Duodenal mucosa (tissue), 2 donors: ENCODE data around the gene ZBTB16.

Source experiments
- H3K27ac ChIP-seq: one replicate; pipeline ENCODE4 v1.7.0; 2013; ENCODE audit warnings: low read depth, low read length
- H3K27me3 ChIP-seq, 2 donors: one replicate each; pipeline ENCODE4 v1.7.0; 2013; ENCODE audit warnings: low read length in 2 of 2, control low read depth in 1 of 2; ENCODE audit not compliant: insufficient read depth in 2 of 2, control insufficient read depth in 1 of 2
- H3K36me3 ChIP-seq, 2 donors: one replicate each; pipeline ENCODE4 v1.7.0; 2013; ENCODE audit warnings: low read length in 2 of 2, control low read depth in 1 of 2; ENCODE audit not compliant: insufficient read depth in 2 of 2, control insufficient read depth in 1 of 2
- H3K4me1 ChIP-seq, 2 donors: one replicate each; pipeline ENCODE4 v1.7.0; 2013; ENCODE audit warnings: low read length in 2 of 2, control low read depth in 1 of 2; ENCODE audit not compliant: insufficient read depth in 2 of 2, control insufficient read depth in 1 of 2
- H3K4me3 ChIP-seq, 2 donors: one replicate each; pipeline ENCODE4 v1.7.0; 2013; ENCODE audit warnings: low read length in 2 of 2, low read depth in 1 of 2
- H3K9ac ChIP-seq, 2 donors: one replicate each; pipeline ENCODE4 v1.7.0; 2013; ENCODE audit warnings: low read length in 2 of 2, low read depth in 1 of 2
- H3K9me3 ChIP-seq, 2 donors: one replicate each; pipeline ENCODE4 v1.7.0; 2013; ENCODE audit warnings: low read length in 2 of 2, control low read depth in 1 of 2; ENCODE audit not compliant: control insufficient read depth in 1 of 2

The ZBTB16 gene, protein sequence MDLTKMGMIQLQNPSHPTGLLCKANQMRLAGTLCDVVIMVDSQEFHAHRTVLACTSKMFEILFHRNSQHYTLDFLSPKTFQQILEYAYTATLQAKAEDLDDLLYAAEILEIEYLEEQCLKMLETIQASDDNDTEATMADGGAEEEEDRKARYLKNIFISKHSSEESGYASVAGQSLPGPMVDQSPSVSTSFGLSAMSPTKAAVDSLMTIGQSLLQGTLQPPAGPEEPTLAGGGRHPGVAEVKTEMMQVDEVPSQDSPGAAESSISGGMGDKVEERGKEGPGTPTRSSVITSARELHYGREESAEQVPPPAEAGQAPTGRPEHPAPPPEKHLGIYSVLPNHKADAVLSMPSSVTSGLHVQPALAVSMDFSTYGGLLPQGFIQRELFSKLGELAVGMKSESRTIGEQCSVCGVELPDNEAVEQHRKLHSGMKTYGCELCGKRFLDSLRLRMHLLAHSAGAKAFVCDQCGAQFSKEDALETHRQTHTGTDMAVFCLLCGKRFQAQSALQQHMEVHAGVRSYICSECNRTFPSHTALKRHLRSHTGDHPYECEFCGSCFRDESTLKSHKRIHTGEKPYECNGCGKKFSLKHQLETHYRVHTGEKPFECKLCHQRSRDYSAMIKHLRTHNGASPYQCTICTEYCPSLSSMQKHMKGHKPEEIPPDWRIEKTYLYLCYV

DNA sequence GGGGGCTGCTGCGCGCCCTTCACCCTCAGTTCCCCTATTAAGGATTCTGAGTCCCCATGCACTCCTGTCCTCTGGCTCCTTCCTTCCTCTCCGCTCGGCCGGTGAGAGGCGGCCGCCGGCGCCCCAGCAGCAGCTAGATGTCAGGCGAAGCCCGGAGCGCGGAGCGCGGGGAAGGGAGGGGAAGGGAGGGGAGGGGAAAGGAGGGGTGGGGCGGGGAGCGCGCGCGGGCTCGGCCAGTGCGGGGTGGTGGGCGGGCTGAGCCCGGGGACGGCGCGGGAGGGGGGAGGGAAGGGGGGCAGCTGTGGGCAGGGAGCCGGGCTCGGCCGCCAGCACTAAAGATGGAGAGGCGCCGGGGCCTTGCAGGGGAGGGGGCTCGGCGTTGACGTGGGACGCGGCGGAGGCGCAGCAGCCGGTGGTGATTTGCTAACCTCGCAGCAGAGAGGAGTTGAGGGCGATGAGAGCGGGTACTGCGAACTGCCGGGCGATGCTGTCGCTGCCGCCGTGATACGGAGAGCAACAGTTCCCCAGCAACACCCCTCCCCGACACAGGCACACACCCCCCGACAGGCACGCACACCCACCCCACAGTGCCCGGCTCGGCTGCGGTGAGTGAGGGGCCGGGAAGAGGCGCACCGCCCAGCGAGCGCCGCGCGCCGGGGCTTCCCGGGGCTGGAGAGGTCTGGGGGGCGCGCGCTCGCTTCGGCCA is at the start of gene ZBTB16:
ZBTB16 (plus strand) TSS at position 434 of the 706 bp plus-strand sequence. CDS start 3,590 bp downstream, outside the sequence.
- H3K4me1 ChIP-seq = peaks cover 20 to 23% of the 10 kb centered on the region in 2 donors

DNA sequence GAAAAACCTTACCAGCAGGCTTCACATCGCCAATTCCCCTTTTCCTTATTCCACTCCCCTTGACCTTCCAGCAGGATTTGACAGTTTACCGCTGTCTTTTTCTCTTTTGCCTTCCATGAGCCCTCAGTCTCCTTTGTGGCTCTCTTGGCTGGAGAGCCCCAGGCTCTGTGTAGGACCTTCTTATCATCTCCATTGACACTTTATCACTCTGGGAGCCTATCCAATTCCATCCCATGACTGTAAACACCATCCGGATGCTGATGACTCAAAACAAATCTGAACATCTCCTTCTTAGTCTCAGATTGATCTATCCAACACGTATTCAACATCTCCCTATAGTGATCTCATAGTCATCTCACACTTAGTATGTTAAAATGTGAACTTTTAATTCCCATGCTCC is 48.6 kb upstream of the ZBTB16 start:
- H3K9me3 ChIP-seq = no peaks in the 10 kb centered on the region
- H3K36me3 ChIP-seq = no peaks in the 10 kb centered on the region
- H3K4me3 ChIP-seq = no peak overlapping the region
- no peak overlapping the region for H3K27ac ChIP-seq
- H3K4me1 ChIP-seq = no peaks in the 10 kb centered on the region
- no peak overlapping the region for H3K9ac ChIP-seq
- H3K27me3 ChIP-seq = no peaks in the 10 kb centered on the region

More for the DNA sequence above, at the start of gene ZBTB16:
- Histone ChIP-seq H3K36me3 (peaks cover 0 to 5% of the 10 kb centered on the region in 2 donors), H3K9me3 (no peaks in the 10 kb centered on the region), H3K4me3 (peak within 1 kb of the TSS; percentile 85 to 91), H3K27ac (peak within 1 kb of the TSS; percentile 68), H3K9ac (peak within 1 kb of the TSS; percentile 78 to 79), H3K27me3 (peaks cover 32% of the 10 kb centered on the region in 2 donors)

DNA sequence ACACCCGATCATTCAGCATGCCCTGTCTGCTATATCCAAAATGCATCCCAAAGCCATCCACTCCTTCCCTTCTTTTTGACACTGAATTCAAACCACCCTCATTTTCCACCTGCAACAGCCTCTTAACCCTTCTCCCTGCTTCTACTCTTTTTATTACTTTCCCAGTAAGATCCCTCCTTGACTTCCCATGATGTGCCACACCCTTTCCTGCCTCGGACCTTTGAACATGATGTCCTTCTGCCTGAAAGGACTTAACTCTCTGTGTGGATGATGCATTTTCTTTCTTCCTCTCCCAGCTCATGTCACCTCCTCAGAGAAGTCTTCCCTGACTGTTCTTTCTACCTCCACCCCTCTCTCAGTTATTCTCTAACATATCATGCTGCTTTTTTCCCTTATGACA is 48.1 kb upstream of the ZBTB16 start:
- Histone ChIP-seq H3K4me3 (no peak overlapping the region), H3K27me3 (no peaks in the 10 kb centered on the region), H3K36me3 (no peaks in the 10 kb centered on the region), H3K27ac (no peak overlapping the region), H3K4me1 (no peaks in the 10 kb centered on the region), H3K9ac (no peak overlapping the region), H3K9me3 (no peaks in the 10 kb centered on the region)

DNA sequence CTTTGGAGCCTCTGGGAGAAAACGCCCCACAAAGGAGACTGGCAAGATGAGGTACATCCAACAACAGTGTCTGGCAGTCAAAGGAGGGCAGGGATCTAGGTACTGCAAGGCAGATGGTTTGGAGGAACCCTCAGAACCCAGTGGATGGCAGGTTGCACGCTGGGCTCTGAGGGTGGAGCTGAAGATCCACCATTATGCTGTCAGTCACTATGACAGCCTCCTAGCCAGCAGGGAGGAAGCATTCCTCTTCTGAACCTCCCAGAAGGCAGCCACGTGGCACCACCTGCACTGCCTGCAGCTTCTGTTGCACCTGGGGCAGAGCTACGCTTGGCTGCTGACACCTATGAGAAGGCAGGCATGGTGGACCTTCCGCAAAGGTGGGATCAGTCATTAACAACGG is 44.4 kb upstream of the ZBTB16 start:
- Histone ChIP-seq H3K27ac (no peak overlapping the region), H3K9ac (no peak overlapping the region), H3K4me1 (no peaks in the 10 kb centered on the region), H3K36me3 (no peaks in the 10 kb centered on the region), H3K4me3 (no peak overlapping the region), H3K9me3 (no peaks in the 10 kb centered on the region), H3K27me3 (no peaks in the 10 kb centered on the region)

DNA sequence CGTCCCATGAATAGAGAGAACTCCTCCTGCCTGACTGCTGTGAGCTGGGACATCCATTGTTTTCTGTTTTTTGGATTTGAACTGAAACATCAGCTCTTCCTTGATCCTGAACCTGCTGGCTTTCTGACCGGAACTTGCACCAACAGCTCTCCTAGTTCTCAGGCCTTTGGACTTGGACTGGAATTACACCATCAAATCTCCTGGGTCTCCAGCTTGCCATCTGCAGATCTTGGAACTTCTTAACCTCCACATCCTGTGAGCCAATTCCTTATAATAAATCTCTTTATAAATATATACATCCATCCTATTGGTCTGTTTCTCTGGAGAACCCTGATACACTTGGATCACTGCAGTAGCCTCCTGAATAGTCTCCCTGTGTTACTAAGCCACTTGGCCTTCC is 42.5 kb upstream of the ZBTB16 start:
- Histone ChIP-seq H3K4me1 (no peaks in the 10 kb centered on the region), H3K27me3 (no peaks in the 10 kb centered on the region), H3K27ac (no peak overlapping the region), H3K9me3 (no peaks in the 10 kb centered on the region), H3K4me3 (no peak overlapping the region), H3K9ac (no peak overlapping the region), H3K36me3 (no peaks in the 10 kb centered on the region)

DNA sequence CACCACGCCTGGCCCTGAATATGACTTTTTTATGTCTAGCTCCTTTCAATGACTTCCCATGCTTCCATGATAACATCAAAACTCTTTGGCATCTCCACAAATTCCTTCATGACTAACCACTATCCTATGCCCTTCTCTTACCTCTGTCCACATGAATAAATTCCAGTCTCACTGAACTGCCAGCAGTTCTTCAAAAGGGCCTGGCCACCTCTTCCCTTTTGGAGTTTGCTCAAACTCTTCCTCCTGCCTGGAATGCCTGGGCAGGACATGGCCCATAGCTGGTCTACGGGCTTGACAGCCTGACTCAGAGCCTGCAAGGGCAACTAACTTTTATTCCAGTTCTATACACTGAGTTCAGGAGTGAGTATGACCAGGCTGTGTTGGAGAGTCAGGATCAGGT is 41.8 kb upstream of the ZBTB16 start:
- Histone ChIP-seq H3K9ac (no peak overlapping the region), H3K27ac (no peak overlapping the region)

DNA sequence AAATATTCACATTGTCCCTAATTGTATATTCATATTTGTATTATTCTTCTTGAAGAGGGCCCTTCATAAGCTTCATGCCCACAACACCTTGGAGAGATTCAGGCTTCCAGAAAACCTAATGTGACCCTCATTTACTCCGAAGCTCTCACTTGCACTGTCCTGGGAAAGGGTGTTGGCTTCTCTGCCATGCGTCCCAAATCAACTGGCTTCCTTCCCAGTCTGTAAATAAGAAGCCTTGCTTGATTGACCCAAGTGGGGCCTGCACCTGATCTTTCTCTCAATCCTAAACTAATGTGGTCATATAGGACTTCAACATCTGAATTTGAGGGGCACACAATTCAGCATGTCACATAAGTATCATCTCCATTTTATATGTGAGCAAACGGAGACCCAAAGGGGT is 40.5 kb upstream of the ZBTB16 start:
- H3K4me3 ChIP-seq = no peak overlapping the region
- H3K27ac ChIP-seq = no peak overlapping the region
- H3K27me3 ChIP-seq = no peaks in the 10 kb centered on the region
- no peaks in the 10 kb centered on the region for H3K9me3 ChIP-seq
- H3K4me1 ChIP-seq = no peaks in the 10 kb centered on the region
- no peaks in the 10 kb centered on the region for H3K36me3 ChIP-seq
- H3K9ac ChIP-seq = no peak overlapping the region

More for the DNA sequence above, 41.8 kb upstream of the ZBTB16 start:
- Histone ChIP-seq H3K4me3 (no peak overlapping the region), H3K27me3 (no peaks in the 10 kb centered on the region), H3K36me3 (no peaks in the 10 kb centered on the region), H3K4me1 (no peaks in the 10 kb centered on the region), H3K9me3 (no peaks in the 10 kb centered on the region)

DNA sequence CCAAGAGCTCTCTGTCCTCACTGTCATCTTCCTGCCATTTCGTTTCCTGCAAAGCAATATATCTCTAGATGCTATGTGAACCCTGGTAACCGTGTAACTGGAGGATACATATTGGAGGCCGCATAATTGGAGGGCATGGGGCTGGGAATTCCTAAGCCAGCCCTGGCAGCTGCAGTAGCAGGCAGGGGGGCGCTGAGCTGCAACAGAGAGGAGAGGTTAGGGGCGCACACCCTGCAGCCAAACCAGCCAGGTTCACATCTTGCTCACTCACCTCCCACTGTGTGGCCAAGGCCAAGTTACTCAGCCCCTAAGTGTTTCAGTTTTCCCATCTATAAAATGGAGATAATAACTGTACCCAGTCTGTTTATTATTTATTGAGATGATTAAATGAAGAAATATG is 39.9 kb upstream of the ZBTB16 start:
- Histone ChIP-seq H3K27ac (no peak overlapping the region), H3K4me1 (no peaks in the 10 kb centered on the region), H3K9ac (no peak overlapping the region)

DNA sequence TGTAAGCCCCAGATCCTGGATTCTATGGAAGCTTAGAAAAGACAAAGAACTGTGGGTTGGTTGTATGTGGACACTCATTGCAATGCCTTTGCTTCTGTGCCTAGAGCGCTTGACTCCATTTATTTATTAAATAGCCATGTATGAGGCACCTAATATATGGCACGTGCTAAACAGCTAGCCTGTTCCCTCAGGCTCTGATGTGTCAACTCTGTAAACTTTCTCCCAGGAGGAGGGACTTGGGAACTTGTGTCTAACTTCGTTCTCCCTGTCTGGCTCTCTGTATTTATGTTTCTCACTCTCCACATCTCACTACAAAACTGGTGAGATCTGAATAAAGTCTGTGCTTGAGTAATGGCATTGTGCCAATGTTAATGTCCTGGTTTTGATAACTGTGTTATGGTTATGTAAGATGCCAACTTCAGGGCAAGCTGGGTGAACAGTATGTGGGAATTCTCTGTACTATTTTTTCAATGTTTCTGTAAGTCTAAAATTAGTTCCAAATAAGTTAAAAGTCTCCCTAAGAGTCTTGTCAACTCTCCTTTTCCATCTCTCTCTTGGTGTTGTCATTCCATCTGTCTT is 34.1 kb upstream of the ZBTB16 start:
- H3K27ac ChIP-seq = no peak overlapping the region
- H3K4me3 ChIP-seq = no peak overlapping the region
- H3K4me1 ChIP-seq = no peaks in the 10 kb centered on the region
- no peaks in the 10 kb centered on the region for H3K9me3 ChIP-seq
- peaks cover 0 to 9% of the 10 kb centered on the region in 2 donors for H3K27me3 ChIP-seq
- H3K36me3 ChIP-seq = no peaks in the 10 kb centered on the region
- no peak overlapping the region for H3K9ac ChIP-seq

More for the DNA sequence above, 39.9 kb upstream of the ZBTB16 start:
- no peaks in the 10 kb centered on the region for H3K27me3 ChIP-seq
- H3K4me3 ChIP-seq = no peak overlapping the region
- H3K36me3 ChIP-seq = no peaks in the 10 kb centered on the region
- H3K9me3 ChIP-seq = no peaks in the 10 kb centered on the region

DNA sequence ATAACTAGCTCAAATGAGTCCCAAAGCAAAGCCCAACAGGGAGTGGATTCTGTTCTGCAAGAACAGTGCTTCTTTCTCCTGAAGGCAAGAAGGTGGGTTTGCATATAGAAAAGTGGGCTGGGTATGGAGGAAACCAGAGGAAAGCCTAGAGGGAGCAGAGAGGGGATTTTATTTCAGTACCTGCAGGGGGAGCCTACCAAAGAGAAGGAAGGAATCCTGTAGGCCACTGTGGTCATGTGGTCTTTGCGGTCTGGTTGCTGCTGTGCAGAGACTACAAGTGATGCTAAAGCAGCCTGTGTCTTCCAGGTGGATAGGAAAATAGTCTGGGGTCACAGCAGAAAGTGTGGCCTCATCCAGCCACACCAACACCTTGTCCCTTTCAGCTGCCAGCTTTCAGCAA is 33.2 kb upstream of the ZBTB16 start:
- no peaks in the 10 kb centered on the region for H3K36me3 ChIP-seq
- H3K27ac ChIP-seq = no peak overlapping the region
- H3K9ac ChIP-seq = no peak overlapping the region
- H3K4me3 ChIP-seq = no peak overlapping the region
- H3K27me3 ChIP-seq = peaks cover 0 to 9% of the 10 kb centered on the region in 2 donors
- H3K9me3 ChIP-seq = no peaks in the 10 kb centered on the region
- no peaks in the 10 kb centered on the region for H3K4me1 ChIP-seq
